Measurements from ENCODE around the gene DOLK.

DNA sequence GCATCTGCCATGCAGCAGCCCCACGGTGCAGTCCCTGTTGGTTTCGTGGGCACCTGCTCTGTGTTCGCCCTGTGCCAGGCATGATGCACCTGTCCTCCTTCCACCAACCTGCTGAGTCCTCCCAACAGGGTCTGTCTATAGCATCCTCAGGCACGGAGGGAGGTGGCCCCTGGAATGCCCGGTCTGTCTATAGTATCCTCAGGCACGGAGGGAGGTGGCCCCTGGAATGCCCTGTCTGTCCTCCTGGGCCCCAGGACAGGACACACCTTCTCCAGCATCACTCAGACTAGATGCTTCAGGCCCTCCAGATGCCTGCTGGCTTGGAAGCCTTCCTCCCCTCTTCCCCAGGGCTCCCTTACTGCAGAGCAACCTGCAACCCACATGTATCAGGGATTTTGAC is 36.5 kb downstream of the DOLK start:
- TF ChIP-seq CBFB (CRISPR knock-in tag; IDR thresholded peaks at IDR 0.05; ENCODE audit: low read depth) (no peak), CTCF (IDR thresholded peaks at IDR 0.05) (no peak), ETV6 (CRISPR knock-in tag; IDR thresholded peaks at IDR 0.05) (no peak)
